ENCODE data around the gene SHC3. TPM values are rescaled to one million over a fixed set of nuclear protein-coding genes. Genes with fewer than 3 reads are reported as not detected.

SHC3 gene
- total RNA-seq, 1 experiment from 2014 or later = 1.8 TPM

DNA sequence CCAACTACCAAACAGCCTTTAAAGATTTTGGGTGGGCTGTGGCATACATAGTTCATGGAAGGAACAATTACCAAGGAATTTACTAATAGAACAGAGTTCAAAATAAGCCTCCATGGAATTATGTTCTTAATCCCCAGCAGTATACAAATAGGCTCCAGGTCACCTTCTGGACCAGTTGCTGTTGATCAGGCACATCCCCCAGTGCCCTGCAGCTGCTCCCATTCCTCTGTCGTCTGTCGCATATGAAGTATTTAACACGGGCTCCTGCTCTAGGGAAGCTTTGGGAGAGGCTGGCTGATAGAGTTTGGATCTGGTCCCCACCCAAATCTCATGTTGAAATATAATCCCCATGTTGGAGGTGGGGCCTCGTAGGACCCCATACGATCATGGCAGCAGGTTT is 17.8 kb downstream of the SHC3 start:
- H4K91ac ChIP-seq (ENCODE audit: insufficient read length, low read depth, low read length) = no peak overlapping the region
- DNase-seq = no peak
- no peak overlapping the region for H3K14ac ChIP-seq (ENCODE audit: insufficient read depth, low read length)
- no CpG with 5 or more reads among the region's 5 CpGs for WGBS (ENCODE audit: extremely low coverage, insufficient read length, low lambda C conversion rate)
- no peak overlapping the region for H3K27ac Mint-ChIP-seq
- no peaks in the 10 kb centered on the region; the same call in 1 of the 2 replicates for H3K4me1 ChIP-seq (ENCODE audit: insufficient read depth, low read length)
- no peak overlapping the region for H3T11ph ChIP-seq (ENCODE audit: low read length)
- no peak overlapping the region for H2AK5ac ChIP-seq (ENCODE audit: insufficient read length, low read length)
- peaks cover 1% of the 10 kb centered on the region; the same call in 1 of the 2 replicates for H3K27me3 Mint-ChIP-seq (ENCODE audit: low read depth)
- no peak overlapping the region for H3K9ac ChIP-seq (ENCODE audit: extremely low read depth, insufficient read length, low read length)
- H3K27me3 ChIP-seq (ENCODE audit: insufficient read depth, low read length) = no peaks in the 10 kb centered on the region
- H3K9me3 Mint-ChIP-seq = no peaks in the 10 kb centered on the region
- no peak overlapping the region for H2AFZ ChIP-seq (ENCODE audit: low read length)
- H4K8ac ChIP-seq (replicated peaks; ENCODE audit: insufficient read length, low read depth, low read length) = no peak overlapping the region
- H4K5ac ChIP-seq (ENCODE audit: insufficient read length, low read depth, low read length) = no peak overlapping the region
- H3K4ac ChIP-seq (ENCODE audit: low read depth, low read length) = no peak overlapping the region
- H3K4me1 Mint-ChIP-seq = 0 out of 4 replicates have a peak, but pooled peaks cover 0 to 3% of the 10 kb centered on the region in 2 experiments
- H2BK12ac ChIP-seq (ENCODE audit: insufficient read length, low read depth, low read length) = no peak overlapping the region
- no peaks in the 10 kb centered on the region for H4K20me1 ChIP-seq (ENCODE audit: control insufficient read depth, insufficient read depth, insufficient read length)
- no peak overlapping the region for H3K18ac ChIP-seq (ENCODE audit: insufficient read length, low read depth, low read length)
- no peak overlapping the region for H2BK5ac ChIP-seq (ENCODE audit: insufficient read length, low read length)
- TF ChIP-seq, protein P1, sequence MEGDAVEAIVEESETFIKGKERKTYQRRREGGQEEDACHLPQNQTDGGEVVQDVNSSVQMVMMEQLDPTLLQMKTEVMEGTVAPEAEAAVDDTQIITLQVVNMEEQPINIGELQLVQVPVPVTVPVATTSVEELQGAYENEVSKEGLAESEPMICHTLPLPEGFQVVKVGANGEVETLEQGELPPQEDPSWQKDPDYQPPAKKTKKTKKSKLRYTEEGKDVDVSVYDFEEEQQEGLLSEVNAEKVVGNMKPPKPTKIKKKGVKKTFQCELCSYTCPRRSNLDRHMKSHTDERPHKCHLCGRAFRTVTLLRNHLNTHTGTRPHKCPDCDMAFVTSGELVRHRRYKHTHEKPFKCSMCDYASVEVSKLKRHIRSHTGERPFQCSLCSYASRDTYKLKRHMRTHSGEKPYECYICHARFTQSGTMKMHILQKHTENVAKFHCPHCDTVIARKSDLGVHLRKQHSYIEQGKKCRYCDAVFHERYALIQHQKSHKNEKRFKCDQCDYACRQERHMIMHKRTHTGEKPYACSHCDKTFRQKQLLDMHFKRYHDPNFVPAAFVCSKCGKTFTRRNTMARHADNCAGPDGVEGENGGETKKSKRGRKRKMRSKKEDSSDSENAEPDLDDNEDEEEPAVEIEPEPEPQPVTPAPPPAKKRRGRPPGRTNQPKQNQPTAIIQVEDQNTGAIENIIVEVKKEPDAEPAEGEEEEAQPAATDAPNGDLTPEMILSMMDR (conservative IDR thresholded peaks at IDR 0.05) = no peak
- H3K27ac ChIP-seq (ENCODE audit: insufficient read length, low read depth, low read length) = no peak overlapping the region
- no peaks in the 10 kb centered on the region for H3K23me2 ChIP-seq (ENCODE audit: insufficient read length, low read depth, low read length, poor library complexity, severe bottlenecking)
- no peak overlapping the region for H2BK120ac ChIP-seq (ENCODE audit: low read depth, low read length, poor library complexity, severe bottlenecking)
- H3K9me3 ChIP-seq (ENCODE audit: control insufficient read depth, low read depth, low read length) = no peaks in the 10 kb centered on the region
- H3K56ac ChIP-seq (ENCODE audit: insufficient read length, low read depth, low read length) = no peak overlapping the region
- H3K79me2 ChIP-seq (ENCODE audit: insufficient read depth, low read length) = peaks cover 2% of the 10 kb centered on the region; the same call in 1 of the 2 replicates
- H2BK15ac ChIP-seq (ENCODE audit: low read depth, low read length) = no peak overlapping the region
- no peak overlapping the region for H3K4me2 ChIP-seq (ENCODE audit: insufficient read depth, insufficient read length, low read length)
- H3K23ac ChIP-seq (ENCODE audit: insufficient read length, low read depth, low read length) = no peak overlapping the region
- H3K79me1 ChIP-seq (ENCODE audit: insufficient read depth, low read depth, low read length, poor library complexity, severe bottlenecking) = no peaks in the 10 kb centered on the region
- H3K36me3 Mint-ChIP-seq (ENCODE audit: insufficient read depth in 1 of 3, low read depth in 3 of 3) = no peaks in the 10 kb centered on the region; a peak in 1 of 7 replicates
- H2BK20ac ChIP-seq (ENCODE audit: low read depth, low read length, poor library complexity, severe bottlenecking) = no peak overlapping the region
- no peak overlapping the region for H3K4me3 Mint-ChIP-seq

Measured in H9 (cell line).